ENCODE measurements around the gene IGF1.
"Not testable (repeated sequence)": the region's sequence is repeated elsewhere in the genome, so short reads cannot be mapped to it uniquely, and the experiment has no call there.

IGF1 gene

DNA sequence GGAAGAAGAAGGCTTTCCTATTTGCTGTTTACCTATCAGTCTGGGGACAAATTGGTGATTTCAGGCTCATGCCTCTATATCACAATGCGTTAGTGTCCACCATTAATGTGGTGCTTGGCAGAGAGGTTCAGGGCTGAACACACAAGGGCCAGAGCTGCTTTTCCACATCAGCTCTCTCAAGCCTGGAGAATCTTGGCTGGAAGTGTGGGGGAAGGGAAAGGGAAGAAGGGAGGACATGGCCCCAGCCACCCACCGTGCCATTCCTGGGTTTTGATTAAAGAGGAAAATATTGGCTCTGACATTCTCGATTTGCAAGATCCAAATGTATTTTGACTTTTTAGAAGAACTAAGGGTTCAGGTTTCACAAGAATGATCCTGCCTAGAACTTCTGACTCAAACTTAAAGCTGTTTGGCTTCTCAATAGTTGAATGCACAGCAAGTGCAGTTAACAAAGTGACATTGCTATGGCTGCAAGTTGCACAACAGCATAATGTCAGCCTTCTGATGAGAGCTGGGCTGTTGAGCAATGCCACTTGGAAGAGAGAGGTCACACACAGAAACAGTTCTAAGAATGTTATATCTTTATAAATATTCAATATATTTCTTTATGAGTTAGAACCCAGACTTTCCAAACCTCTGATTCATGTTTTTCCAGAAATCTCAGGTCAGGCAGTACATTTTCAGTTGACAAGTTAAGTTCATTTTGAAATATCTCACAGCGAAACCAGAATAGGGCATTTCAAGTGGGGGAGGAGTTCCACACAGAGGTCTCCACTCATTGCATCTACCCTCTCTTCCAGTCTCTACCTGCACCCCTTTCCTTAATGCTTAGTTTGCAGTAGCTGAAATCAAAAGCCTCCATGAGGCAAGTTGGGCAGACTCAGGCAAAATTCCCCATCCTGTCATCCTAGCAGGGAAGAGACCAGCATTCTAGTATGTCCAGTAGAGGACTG, 25.3 kb downstream of the IGF1 start:
- no peak for DNase-seq

DNA sequence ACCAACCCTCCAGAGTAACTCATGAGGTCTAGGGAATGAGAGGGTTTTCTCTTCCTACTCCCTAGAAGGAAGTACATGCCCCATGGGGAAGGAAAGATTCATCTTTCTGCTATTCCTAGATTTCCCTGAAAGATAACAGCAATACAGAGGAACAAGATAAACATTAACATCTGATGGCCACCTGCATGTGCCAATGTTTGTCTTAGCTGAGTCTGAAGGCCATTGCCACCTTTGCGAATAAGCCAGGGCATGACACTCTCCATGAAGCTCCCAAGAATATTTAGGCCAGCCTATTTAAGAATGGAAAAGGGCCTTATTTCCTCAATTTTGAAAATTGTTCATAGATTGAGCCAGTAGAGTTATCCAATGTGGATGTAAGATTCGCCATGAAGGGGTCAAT, 26.0 kb downstream of the IGF1 start:
- no peak for DNase-seq

- no peak for DNase-seq
Measured at GRCh38 chr12:102452605-102453004, 27.8 kb downstream of the IGF1 start.

GRCh38 chr12:102449018-102449417, 31.3 kb downstream of the IGF1 start:
- DNase-seq, result not testable (repeated sequence)

GRCh38 chr12:102447426-102447825, 32.9 kb downstream of the IGF1 start:
- not testable (repeated sequence) for DNase-seq

DNA sequence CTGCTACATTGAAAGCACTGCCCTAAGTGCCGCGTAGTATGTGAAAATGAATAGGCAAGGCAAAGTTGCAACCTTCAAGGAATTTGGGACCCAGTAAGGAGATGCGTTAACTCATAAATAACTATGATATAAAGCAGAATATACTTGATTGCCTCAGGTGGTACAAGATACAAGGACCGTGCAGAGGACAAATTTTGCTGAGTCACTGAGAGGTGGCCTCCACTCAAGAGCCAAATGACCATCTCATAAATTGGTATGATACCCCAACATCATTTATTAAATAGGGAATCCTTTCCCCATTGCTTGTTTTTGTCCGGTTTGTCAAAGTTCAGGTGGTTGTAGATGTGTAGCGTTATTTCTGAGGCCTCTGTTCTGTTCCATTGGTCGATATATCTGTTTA, 35.7 kb downstream of the IGF1 start:
- DNase-seq, result no peak

DNA sequence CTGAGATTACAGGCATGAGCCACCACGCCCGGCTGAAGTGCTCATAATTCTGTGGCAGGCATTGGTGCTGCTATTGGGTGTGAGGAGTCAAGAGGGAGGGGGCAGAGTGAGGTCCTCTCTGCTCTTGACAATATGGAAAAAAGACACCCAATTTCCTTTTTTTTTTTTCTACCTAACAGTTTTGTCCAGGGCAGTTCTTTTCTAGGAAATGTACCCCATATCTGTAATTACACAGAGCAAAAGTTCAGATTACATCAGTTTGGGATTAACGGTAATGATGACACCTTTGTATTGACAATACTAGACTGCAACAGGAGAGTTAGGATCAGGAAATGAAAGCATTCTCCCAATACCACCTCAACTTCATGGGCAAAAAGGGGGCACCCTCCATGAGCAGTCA, 36.3 kb downstream of the IGF1 start:
- DNase-seq, result no peak

- DNase-seq, result no peak
Measured at GRCh38 chr12:102441077-102441596, 39.2 kb downstream of the IGF1 start.

- peak; percentile 2 for DNase-seq
Measured at GRCh38 chr12:102439426-102440405, 40.6 kb downstream of the IGF1 start.

- no peak for DNase-seq
Measured at GRCh38 chr12:102438827-102439210, 41.5 kb downstream of the IGF1 start.

DNA sequence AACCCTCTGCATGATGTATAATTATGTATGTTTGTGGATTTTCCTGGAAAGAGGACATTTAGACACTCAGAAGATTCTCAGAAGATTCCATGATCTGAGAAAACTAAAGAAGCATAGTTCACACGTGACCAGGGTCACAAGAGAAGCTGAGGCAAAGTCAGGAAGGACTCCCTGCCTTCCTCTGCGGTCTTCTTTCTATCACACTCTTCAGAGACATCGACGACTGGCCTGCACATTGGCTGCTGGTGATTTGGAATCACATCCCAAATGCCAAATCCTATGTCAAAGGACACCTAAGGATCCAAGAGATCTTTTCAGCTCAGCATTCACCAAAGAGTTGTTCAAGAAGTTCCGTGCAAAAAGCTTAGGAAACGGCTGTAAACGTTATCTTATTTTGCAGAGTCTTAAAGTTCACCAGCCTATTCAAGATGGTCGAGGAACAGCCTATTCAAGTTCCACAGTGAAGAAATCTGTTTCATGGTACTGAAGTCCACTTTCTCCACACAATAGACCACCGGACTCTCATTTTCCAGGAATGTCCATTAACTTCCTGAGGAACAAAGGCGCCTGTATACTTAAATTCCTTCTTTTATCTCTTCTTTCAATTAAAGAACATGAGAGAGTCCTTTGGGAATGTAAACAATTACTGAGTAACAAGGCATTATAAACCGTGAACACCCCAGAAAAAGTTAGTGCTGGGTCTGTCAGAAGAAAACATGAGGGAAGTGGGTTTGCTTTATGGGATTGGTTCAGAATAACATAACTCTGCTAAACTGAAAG, 42.1 kb downstream of the IGF1 start:
- DNase-seq, result no peak

- DNase-seq, result no peak
Measured at GRCh38 chr12:102437511-102437910, 42.9 kb downstream of the IGF1 start.

DNA sequence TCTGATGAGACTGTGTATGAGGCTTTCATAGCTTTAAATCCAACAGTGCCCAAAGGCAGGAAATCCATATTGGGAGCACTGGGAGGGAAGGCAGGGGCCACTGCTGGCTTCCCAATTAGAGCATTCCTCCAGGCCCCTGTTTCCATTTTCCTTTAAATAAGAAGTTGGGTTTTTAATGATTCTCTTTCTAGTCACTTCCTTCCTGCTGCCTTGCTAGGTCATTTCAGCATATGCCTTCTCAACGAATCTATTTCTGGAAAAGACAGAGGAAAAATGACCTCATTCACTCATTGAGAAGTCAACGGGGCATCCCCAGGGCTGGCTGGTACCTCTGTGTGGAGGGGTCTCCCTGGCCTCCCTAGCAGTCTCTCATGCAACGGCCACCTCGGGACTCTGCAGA, 43.5 kb downstream of the IGF1 start:
- no peak for DNase-seq

GRCh38 chr12:102435827-102436436, 44.4 kb downstream of the IGF1 start:
- no peak for DNase-seq

GRCh38 chr12:102433304-102433703, 47.1 kb downstream of the IGF1 start:
- DNase-seq, result no peak

DNA sequence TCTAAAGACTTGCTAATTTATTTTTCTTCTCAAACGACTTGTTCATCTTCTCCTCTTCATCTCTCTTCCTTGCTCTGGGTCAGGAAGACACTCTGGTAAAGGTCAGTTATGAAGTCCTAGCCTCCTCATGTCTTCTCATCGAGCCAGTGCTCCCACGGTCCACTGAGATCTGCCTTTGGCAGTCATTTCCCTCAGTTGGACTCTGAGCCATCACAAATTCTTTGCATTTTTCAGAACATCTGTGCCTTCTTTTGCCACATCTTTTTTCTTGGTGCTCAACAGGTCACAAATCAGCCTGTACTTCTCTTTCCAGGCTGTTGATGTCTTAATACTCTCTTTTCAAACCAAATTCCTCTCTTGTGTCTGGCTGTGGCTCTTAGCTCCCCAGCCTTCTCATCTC, 49.7 kb downstream of the IGF1 start:
- DNase-seq, result no peak

DNA sequence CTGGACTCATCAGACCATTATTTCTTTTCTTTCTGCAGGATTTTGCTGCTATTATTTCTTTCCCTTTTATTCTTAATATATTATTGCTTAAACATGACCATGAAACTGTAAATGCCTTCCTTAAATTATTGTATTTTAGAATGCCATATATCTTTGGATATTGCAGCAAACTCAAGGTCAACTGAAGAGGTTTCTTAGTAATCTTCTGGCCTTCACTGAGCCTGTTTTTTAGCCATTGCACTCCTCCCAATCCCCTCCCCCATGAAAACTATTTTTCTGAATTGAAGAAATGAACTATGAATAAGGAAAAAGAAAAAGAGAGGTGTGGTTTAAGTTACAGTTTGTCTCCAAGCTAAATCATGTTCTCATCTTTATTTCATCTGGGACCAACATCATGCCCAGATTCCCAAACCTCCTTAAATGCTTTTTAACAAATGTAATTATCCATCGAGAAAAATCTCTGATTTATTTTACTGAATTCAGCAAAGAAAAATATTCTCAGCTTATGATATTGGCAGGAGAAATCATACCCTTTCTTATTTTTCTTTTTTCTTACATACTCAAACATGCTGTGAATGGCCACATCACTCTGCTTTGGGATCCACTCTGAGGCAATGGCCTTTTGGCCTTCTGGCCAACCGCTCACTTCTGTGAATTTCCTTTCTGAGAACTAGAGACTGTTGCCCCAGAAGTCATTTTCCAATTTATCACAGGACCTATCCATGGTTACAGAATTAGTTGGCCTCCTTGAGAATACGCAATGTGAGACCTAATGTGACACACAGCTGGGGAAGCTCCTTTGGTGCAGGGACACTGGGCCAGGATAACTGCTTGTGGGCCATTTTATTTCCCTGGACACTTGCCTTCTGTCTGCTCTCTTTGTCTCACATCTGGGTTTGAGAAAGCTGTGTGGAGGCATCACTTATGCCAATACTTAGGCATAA, 50.9 kb downstream of the IGF1 start:
- DNase-seq, result no peak

DNA sequence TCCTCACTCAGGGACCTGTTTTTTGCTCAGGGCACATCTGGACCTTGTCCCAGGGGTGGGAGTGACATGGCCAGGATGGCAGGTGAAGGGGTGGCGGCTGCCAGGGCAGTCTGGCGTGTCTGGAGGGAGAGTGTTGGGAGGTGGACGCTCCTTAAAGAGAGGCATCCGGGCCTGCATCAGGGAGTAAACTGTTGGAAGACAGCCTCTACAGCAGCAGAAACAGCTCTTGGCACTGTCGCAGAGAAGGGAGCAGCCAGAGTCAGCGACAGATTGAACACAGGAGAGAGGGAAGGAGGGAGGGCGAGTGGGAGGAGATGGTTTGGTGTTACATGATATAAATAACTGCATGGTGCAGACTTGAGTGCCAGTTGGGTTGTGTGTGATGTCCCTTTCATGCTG, 52.8 kb downstream of the IGF1 start:
- DNase-seq, result no peak

GRCh38 chr12:102426599-102427542, 53.5 kb downstream of the IGF1 start:
- DNase-seq, result no peak

Measured in DMS79 treated with DMSO at 0.1 percent for 48 hours (cell line).